Astrocyte (in vitro differentiated cells and primary cell): ENCODE data around the gene OR7A10.

Experiments used
- CTCF ChIP-seq: IDR thresholded peaks from 2 replicates; pipeline ENCODE4 v1.5.1; 2011; ENCODE audit warnings: low read depth, mild to moderate bottlenecking, inconsistent platforms, low read length, moderate library complexity; ENCODE audit not compliant: insufficient read depth
- EZH2 ChIP-seq: IDR thresholded peaks from 2 replicates; pipeline ENCODE4 v1.6.1; 2012; ENCODE audit warnings: mild to moderate bottlenecking, low read length, inconsistent platforms; ENCODE audit not compliant: insufficient read depth

- TF ChIP-seq CTCF = no peak
- no peak for TF ChIP-seq EZH2
These were observed 11.3 kb downstream of the OR7A10 start for GRCh38 chr19:14837391-14837790.
